Measurements from ENCODE around the gene RRP1B.
"Not testable (repeated sequence)": the region's sequence is repeated elsewhere in the genome, so short reads cannot be mapped to it uniquely, and the experiment has no call there.

The RRP1B gene

GRCh38 chr21:43701936-43702784 is 42.8 kb downstream of the RRP1B start:
- DNase-seq: no peak

DNA sequence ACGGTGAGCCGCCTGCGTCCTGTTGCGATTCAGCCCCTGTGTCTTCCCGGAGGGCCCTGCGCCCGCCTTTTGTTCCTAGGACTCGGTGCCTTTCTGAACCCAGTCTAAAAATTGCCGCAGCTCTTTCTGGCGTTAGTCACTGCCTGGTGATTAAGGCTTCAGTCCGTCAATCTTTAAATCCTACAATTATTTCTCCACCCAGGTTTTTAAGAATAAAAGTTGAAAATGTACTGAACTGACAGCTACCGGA is 43.4 kb downstream of the RRP1B start:
- DNase-seq: no peak

DNA sequence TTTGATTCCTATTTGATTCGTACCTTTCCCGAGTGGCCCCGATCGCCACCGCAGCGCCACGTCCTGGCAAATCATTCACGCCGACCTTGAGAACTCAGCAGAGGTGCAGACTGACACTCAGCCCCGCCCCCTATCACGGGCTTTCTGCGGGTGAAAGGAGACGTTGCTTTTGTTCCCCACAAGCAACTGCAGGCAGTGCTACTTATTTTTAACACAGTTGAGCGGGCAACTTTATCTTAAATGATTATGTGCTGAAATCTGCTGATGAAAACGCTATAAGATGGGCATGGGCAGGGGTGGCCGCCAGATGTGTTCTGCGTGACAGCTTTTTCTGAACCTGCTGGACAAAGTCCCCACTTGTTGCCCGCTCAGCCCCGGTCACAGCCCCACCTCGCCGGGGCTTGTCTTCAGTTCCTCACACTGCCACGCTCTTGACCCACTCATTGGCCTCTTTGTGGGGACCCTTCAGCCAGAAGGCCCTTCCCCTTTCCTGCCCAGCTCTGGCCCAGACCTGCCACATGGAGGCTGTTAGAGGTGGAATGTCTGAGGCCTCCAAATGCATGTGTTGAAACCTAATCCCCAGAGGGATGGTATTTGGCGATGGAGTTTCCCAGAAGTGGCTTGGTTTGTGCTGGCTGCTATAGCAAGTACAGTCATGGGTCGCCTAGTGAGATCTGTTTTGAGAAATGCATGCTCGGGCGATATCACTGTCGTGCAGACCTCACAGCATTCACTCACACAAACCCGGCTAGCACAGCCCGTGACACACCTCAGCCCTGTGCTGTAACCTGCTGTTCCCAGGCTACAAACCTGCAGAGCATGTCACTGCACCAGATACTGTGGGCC is 43.9 kb downstream of the RRP1B start:
- DNase-seq: peak in 2 of 5 experiments; percentile 18 to 70

DNA sequence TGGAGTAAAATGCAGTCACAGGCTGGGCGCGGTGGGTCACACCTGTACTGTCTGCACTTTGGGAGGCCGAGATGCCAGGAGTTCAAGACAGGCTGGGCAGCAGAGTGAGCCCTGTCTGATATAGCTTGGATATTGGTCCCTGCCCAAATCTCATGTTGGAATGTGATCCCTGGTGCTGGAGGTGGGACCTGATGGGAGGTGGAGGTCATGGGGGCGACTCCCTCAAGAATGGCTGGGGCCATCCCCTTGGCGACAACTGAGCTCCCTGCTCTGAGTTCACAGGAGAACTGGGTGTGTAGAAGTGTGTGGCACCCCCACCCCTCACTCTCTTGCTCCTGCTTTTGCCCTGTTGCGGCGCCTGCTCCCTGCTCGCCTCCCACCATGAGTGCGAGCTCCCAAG is 48.1 kb downstream of the RRP1B start:
- DNase-seq: no peak

DNA sequence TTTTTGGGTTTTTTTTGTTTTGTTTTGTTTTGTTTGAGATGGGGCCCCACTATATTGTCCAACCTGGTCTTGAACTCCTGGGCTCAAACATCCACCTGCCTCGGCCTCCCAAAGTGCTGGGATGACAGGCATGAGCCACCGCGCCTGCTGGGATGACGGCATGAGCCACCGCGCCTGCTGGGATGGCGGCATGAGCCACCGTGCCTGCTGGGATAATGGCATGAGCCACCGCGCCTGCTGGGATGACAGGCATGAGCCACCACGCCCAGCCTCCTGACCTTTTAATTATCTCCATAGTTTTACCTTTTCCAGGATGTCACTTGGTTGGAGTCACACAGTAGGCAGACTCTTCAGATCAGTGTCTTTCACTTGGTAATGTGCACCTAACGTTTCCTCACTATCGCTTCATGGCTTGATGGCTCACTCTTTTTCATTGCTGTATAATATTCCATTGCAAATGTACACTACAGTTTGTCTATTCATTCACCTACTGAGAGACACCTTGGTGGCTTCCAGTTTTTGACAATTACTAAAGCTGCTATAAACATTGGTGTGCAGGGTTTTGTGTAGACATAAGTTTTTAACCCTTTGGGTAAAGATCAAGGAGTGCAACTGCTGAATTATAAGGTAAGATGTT is 49.5 kb downstream of the RRP1B start:
- no peak for DNase-seq

GRCh38 chr21:43712268-43712942 is 53.0 kb downstream of the RRP1B start:
- no peak for DNase-seq

DNA sequence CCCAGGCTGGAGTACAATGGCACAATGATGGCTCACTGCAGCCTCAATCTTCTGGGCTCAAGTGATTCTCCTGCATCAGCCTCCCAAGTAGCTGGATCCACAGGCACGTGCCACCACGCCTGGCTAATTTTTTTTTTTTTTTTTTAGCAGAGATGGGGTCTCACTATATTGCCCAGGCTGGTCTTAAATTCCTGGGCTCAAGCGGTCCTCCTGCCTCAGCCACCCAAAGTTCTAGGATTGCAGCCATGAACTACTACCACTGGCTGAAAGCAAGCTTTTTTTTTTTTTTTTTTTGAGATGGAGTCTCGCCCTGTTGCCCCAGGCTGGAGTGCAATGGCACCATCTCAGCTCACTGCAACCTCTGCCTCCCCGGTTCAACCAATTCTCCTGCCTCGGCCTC is 53.8 kb downstream of the RRP1B start:
- not testable (repeated sequence) for DNase-seq

DNA sequence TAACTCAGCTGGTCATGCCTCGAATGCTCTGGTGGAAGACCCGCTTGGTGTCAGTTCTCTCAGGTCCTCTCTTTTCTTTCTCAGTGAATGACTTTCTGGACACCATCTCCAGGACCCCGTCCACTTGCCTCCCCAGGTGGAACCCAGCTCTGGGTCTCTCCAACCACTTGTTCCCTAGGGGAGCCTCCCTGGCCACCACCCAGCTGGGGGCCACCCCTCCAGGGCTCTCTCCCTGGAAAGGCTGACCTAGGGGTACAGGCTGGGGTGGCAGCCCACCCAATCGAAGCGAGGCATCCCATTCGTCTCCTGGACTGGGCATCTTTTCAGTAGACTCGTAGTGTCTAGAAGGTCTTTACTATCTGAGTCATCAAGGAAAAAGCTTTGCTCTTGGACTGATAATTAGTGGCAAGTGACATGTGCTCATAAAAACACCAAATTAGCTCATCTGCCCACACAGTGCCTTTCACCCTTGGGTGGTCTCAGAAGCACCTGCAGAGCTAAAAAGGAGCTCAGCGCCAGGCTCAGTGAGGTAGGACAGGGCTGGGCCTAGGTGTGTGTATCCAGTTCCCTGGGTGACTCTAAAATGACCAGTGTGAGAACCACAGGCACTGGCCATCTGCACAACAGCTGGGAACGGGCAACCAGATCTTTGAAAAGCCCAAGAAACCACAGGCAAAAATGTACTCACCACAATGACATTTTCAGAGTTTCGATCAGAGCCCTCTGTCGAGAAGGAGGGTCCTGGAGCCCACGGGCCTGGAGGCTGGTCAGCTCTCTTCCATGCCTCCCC is 57.2 kb downstream of the RRP1B start:
- no peak for DNase-seq

GRCh38 chr21:43717166-43717853 is 58.0 kb downstream of the RRP1B start:
- DNase-seq: no peak

DNA sequence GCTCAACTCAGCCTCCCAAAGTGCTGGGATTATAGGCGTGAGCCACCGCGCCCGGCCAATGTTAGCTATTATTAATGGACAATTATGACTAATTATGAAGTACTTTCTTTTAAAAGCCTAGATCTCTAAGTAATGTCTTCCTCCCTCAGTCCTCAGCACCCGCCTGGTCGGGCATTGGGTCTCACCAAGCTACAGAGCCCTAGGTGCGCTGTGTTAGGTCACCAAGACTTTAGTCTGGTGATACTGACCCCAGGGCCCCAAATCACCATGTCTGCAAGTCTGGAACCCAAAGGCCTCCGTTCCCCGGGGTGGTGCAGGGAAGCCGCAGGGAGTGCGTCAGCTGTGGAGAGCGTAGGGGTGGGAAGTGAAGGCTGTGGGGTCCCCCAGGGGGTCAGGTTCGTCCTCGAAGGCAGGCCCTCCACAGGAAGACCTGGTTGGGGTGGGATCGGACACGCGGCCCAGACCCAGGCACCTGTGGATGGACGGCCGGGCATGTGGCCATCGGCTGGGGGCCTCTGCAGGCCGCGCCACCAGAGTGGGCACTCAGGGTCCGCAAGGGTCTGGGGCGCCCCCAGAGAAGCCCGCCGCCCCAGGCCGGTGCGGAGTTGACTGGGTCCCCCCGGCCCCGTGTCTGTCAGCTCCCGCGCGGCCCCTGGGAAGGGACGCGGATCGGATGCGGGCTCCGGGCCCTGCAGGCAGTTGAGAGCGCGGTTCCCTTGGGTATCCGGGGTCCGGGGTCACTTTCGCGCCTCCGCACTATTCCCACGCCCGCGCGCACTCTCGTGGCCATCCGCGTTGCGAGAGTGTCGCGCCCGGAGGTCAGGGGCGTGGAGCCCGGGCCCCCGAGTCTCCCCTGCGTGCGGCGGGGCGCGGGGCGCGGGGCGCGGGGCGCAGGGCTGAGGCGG is 58.9 kb downstream of the RRP1B start:
- no peak for DNase-seq

DNA sequence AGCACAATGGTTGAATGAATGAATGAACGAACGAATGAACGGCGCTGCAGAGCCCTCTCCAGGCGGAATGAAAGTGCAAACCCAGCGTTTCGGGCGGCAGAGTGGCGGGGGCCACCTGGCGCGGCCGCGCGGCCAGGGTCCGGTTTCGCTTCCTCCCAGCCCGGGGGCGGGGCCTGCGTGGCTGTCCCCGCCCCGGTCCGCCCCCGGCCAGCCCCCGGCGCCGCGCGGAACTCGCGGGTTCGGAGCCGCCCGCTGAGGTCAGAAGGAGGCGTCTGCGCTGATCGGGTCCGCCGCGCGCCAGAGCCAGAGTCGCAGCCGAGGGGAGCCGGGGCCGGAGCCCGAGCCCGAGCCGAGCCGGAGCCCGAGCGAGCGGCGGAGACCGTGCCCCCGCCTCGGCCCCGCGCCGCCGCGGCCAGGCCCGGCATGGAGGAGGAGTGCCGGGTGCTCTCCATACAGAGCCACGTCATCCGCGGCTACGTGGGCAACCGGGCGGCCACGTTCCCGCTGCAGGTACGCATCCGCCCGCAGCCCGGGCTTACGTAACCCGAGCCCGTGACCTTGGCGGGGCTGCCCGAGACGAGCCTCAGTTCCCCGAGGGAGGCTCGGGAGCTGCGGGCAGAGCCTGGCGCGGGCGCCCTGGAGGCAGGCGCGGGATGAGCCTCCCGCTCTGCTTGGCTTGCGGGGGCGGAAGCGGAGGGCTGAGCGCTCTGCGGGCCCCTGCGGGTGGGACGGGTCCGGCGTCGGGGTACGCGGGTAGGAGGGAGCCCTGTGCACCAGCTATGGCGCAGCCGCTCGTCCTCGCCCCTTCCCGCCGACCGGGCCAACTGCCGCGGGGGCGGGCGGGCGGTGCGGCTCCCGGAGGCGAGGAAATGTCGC is 59.8 kb downstream of the RRP1B start, which contains the start of gene PDXK:
PDXK (plus strand) TSS at position 258 of the 876 bp plus-strand sequence; CDS start at position 424, 166 bp downstream.
- peak; percentile 58 to 86 (median 72) for DNase-seq

- peak in 1 of 5 experiments; percentile 30 for DNase-seq
These were observed 60.6 kb downstream of the RRP1B start for GRCh38 chr21:43719748-43720538.

- no peak for DNase-seq
These were observed 61.3 kb downstream of the RRP1B start for GRCh38 chr21:43720539-43721166.

GRCh38 chr21:43721206-43721605 is 61.8 kb downstream of the RRP1B start:
- DNase-seq: no peak

- no peak for DNase-seq
These were observed 62.6 kb downstream of the RRP1B start for GRCh38 chr21:43721939-43722338.

- DNase-seq: no peak
These were observed 64.3 kb downstream of the RRP1B start for GRCh38 chr21:43723648-43724047.

- DNase-seq: no peak
These were observed 67.5 kb downstream of the RRP1B start for GRCh38 chr21:43726686-43727518.
